HUES48 (cell line): ENCODE data around the gene NOXO1.
"Not testable (repeated sequence)": the region's sequence is repeated elsewhere in the genome, so short reads cannot be mapped to it uniquely, and the experiment has no call there.

Experiments used
- H3K27ac ChIP-seq: one replicate; pipeline ENCODE4 v1.7.0; 2013; ENCODE audit warnings: low read depth, low read length, inconsistent platforms
- H3K27me3 ChIP-seq: 2 replicates; pipeline ENCODE4 v1.6.1; 2013; ENCODE audit warnings: mild to moderate bottlenecking, low read length; ENCODE audit not compliant: control insufficient read depth, insufficient read depth
- H3K36me3 ChIP-seq: 2 replicates; pipeline ENCODE4 v1.6.1; 2013; ENCODE audit warnings: low read length; ENCODE audit not compliant: control insufficient read depth, insufficient read depth
- H3K4me1 ChIP-seq: 2 replicates; pipeline ENCODE4 v1.6.1; 2013; ENCODE audit warnings: mild to moderate bottlenecking, low read length; ENCODE audit not compliant: control insufficient read depth, insufficient read depth
- H3K4me3 ChIP-seq: 2 replicates; pipeline ENCODE4 v1.5.1; 2013; ENCODE audit warnings: mild to moderate bottlenecking, low read depth, low read length
- H3K9ac ChIP-seq: 2 replicates; pipeline ENCODE4 v1.6.1; 2013; ENCODE audit warnings: mild to moderate bottlenecking, low read depth, low read length, moderate library complexity
- H3K9me3 ChIP-seq: 2 replicates; pipeline ENCODE4 v1.6.1; 2013; ENCODE audit warnings: low read length; ENCODE audit not compliant: control insufficient read depth, insufficient read depth

The NOXO1 gene

DNA sequence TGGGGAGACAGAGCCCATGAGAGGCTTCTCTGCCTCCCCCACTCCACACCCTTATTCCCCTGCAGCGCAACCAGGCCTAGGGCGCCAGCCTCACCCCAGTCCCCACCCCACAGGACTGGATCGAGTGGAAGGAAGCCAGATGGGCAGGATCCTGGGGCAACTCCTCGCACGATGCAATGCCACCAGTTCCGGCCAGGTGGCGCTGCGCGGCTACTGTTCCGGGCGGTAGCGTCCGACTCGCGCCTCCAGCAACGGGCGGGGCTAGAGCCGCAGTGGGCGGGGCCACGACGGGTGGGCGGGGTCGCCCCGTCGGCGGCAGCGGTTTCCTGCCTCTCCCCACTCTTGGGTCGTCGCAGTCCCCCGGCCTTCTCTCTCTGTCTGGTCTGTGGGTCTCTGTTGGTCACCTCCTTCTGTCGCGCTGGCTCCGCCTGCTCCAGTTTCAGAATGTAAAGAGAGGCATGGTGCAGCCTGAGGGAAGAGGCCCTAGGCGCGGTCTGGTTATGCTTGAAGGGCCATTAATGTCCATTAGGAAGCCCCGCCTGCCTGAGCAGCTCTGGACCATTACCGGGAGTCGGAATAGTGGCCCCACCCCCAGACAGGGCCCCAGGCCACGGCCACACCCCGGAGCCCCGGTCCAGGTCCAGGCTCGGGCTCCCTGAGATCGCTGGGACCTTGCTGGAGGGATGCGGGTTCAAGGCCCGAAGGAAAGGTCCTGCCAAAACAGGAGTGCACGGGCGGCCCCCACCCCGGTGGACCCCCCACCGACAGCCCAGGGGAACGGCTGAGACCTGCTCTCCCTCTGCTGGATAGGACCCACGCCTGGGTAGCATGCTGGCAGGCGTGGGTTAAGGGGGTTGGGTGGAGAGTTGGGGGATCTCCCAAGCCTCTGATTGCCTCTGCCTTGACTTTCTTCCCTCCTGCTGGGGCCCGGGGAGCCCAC lies 42.1 kb upstream of the NOXO1 start:
- no peaks in the 10 kb centered on the region for H3K4me1 ChIP-seq
- H3K9ac ChIP-seq: no peak overlapping the region
- H3K4me3 ChIP-seq: peak overlapping the region; percentile 60
- H3K9me3 ChIP-seq: no peaks in the 10 kb centered on the region
- peak overlapping the region; percentile 14 for H3K27ac ChIP-seq
- H3K36me3 ChIP-seq: no peaks in the 10 kb centered on the region
- peaks cover 63% of the 10 kb centered on the region for H3K27me3 ChIP-seq

DNA sequence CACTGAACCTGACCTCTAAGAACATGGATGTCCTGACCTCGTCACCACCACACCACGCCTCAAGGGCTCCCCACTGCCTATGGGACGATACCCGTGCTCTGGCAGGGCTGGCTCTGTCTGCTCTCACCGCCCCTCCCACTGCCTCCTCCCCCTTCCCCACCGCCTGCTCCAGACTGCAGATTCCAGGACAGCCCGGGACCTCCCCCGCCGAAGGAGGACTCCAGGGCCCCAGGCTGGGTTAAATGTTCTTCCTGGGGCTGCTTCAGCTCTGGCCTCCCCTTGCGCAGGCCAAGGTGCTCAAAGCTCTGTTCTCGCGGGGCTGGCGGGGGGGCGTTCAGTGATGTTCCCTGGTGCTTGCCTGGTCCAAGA lies 41.4 kb upstream of the NOXO1 start:
- Histone ChIP-seq H3K36me3 (no peaks in the 10 kb centered on the region), H3K9ac (no peak overlapping the region), H3K9me3 (no peaks in the 10 kb centered on the region), H3K27ac (peak overlapping the region; percentile 14), H3K27me3 (peaks cover 61% of the 10 kb centered on the region), H3K4me3 (peak overlapping the region; percentile 59), H3K4me1 (no peaks in the 10 kb centered on the region)

DNA sequence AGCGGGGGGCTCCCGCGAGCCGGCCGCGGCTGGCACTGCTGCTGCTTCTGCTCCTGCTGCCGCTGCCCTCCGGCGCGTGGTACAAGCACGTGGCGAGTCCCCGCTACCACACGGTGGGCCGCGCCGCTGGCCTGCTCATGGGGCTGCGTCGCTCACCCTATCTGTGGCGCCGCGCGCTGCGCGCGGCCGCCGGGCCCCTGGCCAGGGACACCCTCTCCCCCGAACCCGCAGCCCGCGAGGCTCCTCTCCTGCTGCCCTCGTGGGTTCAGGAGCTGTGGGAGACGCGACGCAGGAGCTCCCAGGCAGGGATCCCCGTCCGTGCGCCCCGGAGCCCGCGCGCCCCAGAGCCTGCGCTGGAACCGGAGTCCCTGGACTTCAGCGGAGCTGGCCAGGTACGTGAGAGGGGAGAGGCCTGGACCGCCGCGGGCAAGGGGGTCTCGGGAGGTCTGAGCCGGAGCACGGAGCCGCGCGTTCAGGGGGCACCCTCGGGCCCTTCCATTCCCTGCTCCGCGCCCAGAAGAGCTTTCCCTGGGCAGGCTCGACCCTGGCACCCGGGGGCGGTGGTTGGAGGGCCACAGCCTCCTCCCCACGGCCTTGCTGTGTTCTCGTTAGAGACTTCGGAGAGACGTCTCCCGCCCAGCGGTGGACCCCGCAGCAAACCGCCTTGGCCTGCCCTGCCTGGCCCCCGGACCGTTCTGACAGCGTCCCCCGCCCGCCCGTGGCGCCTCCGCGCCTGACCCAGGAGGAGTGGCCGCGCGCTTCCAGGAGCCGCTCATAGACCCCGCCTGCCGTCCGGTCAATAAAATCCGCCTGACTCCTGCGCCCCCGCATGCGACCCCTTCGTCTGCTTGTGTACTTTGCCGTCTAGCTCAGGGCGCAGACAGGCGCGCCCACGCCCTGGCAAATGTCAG lies 38.9 kb upstream of the NOXO1 start:
- Histone ChIP-seq H3K4me3 (peak overlapping the region; percentile 51), H3K4me1 (no peaks in the 10 kb centered on the region), H3K36me3 (no peaks in the 10 kb centered on the region), H3K9me3 (no peaks in the 10 kb centered on the region), H3K9ac (no peak overlapping the region; the same call in 1 of the 2 replicates), H3K27ac (no peak overlapping the region), H3K27me3 (peaks cover 41% of the 10 kb centered on the region)

DNA sequence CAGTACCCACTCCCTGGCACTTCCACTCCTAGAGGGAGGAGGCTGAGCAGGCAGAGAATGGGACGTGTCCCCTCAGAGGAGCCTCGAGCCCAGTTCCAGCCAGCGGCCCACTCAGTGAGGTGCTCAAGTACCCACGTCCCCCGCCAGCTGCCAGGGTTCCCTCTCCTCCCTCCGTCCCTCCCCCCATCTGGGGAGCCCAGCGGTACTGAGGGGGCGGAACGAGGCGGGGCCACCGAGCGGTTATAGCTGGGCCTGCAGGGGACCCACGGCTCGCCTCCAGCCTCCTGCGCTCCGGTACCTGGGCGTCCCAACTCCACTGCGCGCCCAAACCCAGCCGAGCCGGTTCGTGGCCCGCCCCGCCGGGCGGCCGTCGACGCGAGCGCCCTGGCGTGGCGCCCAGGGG lies 38.2 kb upstream of the NOXO1 start, which contains the start of gene NPW:
TSS of gene NPW (plus strand) at position 268 of the 403 bp plus-strand sequence.
- Histone ChIP-seq H3K9me3 (no peaks in the 10 kb centered on the region), H3K27me3 (peaks cover 41% of the 10 kb centered on the region), H3K27ac (no peak within 1 kb of the TSS), H3K9ac (no peak within 1 kb of the TSS; the same call in 1 of the 2 replicates), H3K4me1 (no peaks in the 10 kb centered on the region), H3K36me3 (no peaks in the 10 kb centered on the region), H3K4me3 (peak within 1 kb of the TSS; percentile 51)

DNA sequence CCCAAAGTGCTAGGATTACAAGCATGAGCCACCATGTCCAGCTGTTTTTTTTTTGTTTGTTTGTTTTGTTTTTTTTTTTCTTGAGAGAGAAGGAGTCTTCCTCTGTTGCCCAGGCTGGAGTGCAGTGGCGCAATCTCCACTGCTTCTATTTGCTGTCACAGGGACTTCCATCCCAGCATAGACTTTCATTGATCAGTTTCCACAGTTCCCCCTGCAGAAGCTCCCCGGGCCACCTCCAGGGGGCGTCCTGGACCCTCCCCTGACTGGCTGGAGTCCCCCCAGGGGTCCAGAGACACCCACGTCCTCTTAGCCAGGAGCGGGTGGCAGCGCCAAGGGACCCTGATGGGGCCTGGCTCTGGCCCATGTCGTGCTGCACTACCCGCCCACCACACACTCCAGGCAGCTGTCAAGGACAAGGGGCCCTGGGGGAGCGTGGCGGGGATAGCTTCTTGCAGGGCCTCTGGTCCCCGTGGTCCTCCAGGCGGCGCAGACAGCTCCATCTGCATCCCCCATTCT lies 35.2 kb upstream of the NOXO1 start:
- Histone ChIP-seq H3K4me3 (no peak overlapping the region), H3K9me3 (no peaks in the 10 kb centered on the region), H3K4me1 (no peaks in the 10 kb centered on the region), H3K36me3 (no peaks in the 10 kb centered on the region), H3K9ac (no peak overlapping the region), H3K27ac (no peak overlapping the region), H3K27me3 (peaks cover 33% of the 10 kb centered on the region)

DNA sequence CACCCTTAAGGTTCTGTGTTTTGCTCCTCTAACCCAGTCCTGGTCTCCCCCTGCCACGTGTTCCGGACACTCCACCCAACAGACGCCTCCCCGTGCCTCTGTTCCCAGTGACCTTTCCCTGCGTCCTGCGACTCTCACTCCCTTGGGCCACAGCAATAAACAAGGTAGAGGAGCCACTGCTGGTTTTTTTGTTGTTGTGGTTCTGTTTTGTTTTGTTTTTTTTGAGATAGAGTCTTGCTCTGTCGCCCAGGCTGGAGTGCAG lies 34.6 kb upstream of the NOXO1 start:
- H3K27ac ChIP-seq: no peak overlapping the region
- H3K9ac ChIP-seq: no peak overlapping the region
- H3K4me3 ChIP-seq: no peak overlapping the region
- no peaks in the 10 kb centered on the region for H3K36me3 ChIP-seq
- no peaks in the 10 kb centered on the region for H3K9me3 ChIP-seq
- no peaks in the 10 kb centered on the region for H3K4me1 ChIP-seq
- H3K27me3 ChIP-seq: peaks cover 28% of the 10 kb centered on the region

DNA sequence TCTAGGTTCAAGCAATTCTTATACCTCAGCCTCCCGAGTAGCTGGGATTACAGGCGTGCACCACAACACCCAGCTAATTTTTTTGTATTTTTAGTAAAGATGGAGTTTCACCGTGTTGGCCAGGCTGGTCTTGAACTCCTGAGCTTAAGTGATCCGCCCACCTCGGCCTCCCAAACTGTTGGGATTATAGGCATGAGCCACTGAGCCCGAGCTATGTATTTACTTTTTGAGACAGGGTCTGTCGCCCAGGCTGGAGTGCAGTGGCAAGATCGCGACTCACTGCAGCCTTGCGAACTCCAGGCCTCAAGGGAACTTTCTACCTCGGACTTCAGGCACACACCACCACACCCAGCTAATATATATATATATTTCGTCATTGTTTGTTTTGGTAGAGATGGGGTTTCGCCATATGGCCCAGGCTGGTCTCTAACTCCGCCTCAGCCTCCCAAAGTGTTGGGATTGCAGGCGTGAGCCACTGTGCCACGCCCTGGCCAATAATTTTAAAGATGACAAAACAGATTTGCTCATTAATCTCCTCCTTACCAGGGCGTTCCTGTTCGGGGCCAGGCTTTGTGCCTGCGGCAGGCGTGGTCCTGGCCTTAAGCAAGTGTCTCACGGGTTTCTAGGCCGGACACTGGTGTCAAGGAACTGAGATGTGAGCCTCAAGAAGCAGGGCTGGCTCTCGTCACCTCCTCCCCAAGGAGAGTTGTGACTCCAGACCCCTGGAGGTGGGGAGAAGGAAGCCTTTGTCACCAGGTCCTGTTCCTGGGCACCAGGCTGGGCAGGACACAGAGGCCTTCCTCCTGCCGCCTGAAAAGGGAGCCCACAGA lies 34.1 kb upstream of the NOXO1 start:
- Histone ChIP-seq H3K36me3 (no peaks in the 10 kb centered on the region), H3K4me1 (peaks cover 3% of the 10 kb centered on the region), H3K4me3 (no peak overlapping the region), H3K9ac (no peak overlapping the region), H3K27ac (no peak overlapping the region), H3K27me3 (peaks cover 22% of the 10 kb centered on the region), H3K9me3 (no peaks in the 10 kb centered on the region)

DNA sequence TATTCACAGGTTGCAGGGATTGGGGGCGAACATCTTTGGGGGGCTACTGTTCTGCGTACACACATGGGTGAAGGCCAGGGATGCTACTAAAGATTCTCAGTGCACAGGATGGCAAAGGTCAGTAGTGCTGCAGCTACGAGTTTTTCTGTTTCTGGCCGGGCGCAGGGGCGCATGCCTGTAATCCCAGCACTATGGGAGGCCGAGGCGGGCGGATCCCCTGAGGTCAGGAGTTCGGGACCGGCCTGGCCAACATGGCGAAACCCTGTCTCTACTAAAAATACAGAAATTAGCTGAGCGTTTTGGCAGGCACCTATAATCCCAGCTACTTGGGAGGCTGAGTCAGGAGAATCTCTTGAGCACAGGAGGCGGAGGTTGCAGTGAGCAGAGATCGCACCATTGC lies 32.3 kb upstream of the NOXO1 start:
- H3K4me3 ChIP-seq: no peak overlapping the region
- H3K4me1 ChIP-seq: peaks cover 8% of the 10 kb centered on the region
- no peaks in the 10 kb centered on the region for H3K36me3 ChIP-seq
- no peak overlapping the region for H3K27ac ChIP-seq
- peaks cover 5% of the 10 kb centered on the region; the same call in 1 of the 2 replicates for H3K27me3 ChIP-seq
- no peaks in the 10 kb centered on the region for H3K9me3 ChIP-seq
- no peak overlapping the region for H3K9ac ChIP-seq

DNA sequence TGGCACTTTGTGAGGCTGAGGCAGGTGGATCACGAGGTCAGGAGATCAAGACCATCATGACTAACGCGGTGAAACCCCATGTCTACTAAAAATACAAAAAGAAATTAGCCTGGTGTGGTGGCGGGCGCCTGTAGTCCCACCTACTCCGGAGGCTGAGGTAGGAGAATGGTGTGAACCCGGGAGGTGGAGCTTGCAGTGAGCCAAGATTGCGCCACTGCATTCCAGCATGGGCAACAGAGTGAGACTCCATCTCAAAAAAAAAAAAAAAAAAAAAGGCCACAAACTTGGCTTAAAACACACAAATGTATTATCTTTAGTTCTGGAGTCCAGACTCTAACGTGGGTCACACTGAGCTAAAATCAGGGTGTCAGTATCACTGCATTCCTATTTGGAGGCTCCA lies 30.5 kb upstream of the NOXO1 start:
- not testable (repeated sequence) for H3K27me3 ChIP-seq, H3K9me3 ChIP-seq

DNA sequence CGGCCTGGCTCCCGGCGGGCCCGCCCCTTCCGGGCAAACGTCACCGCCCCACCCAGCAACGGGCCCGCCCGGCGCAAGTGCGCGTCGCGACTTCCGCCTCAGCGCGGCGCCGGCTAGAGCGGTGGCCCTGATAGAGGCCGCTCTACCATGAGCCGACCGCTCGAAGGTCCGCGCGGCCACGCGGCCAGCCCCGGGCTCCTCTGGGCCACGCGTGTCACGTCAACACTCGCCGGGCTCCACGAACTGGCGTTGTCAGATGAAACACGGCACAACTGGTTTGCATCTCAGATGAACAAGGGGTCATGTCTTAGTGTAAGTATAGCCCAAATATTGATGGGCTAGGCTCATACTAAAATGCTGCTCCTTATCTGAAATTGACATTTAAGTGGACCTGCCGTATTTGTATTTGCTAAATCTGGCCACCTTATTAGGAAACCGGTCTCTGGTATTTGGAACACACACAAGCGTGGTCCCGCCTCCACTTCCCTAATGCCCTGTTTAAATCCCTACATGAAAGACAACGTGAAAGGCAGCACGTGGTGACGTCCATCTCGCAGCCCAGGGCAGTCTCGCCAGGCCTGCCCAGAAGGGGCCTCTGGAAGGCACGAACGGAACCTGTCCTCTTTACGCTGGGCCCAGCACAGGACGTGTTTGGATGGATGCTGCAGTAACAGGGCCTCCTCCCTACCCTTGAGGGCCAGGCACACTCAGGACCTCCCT lies 28.7 kb upstream of the NOXO1 start, which contains the start of gene ZNF598:
TSS of gene ZNF598 (minus strand) at position 31 of the 720 bp plus-strand sequence.
- Histone ChIP-seq H3K27ac (peak within 1 kb of the TSS; percentile 90), H3K9ac (peak within 1 kb of the TSS; percentile 88), H3K9me3 (no peaks in the 10 kb centered on the region), H3K36me3 (peaks cover 6% of the 10 kb centered on the region), H3K4me3 (peak within 1 kb of the TSS; percentile 95), H3K4me1 (peaks cover 20% of the 10 kb centered on the region), H3K27me3 (no peaks in the 10 kb centered on the region)

More for the DNA sequence above, 30.5 kb upstream of the NOXO1 start:
- H3K36me3 ChIP-seq, H3K4me3 ChIP-seq, H3K9ac ChIP-seq, H3K27ac ChIP-seq: not testable (repeated sequence)
- H3K4me1 ChIP-seq: peaks cover 20% of the 10 kb centered on the region
